GM23248 (cell line): Measurements from ENCODE around the gene APP.

Source experiments
- EZH2 ChIP-seq: fragments of 200-600 bp; sonication (generic); IDR thresholded peaks from 2 replicates; pipeline ENCODE4 v1.6.1; 2018; ENCODE audit warnings: antibody characterized with exemption, mild to moderate bottlenecking; ENCODE audit not compliant: insufficient read depth, poor library complexity, severe bottlenecking
- EZH2phosphoT487 ChIP-seq: fragments of 200-600 bp; sonication (generic); IDR thresholded peaks from 2 replicates; pipeline ENCODE4 v1.6.1; 2018; ENCODE audit warnings: antibody characterized with exemption, moderate library complexity, mild to moderate bottlenecking, low read depth; ENCODE audit not compliant: insufficient read depth

GRCh38 chr21:26077521-26077920, 93.0 kb downstream of the APP start:
- TF ChIP-seq EZH2phosphoT487 (no peak), EZH2 (no peak)
